CD14-positive monocyte (primary cell): ENCODE data around the gene RNF220. TPM values are rescaled to one million over a fixed set of nuclear protein-coding genes. Genes with fewer than 3 reads are reported as not detected.
"Not testable (repeated sequence)": the region's sequence is repeated elsewhere in the genome, so short reads cannot be mapped to it uniquely, and the experiment has no call there.

Experiments used
- DNase-seq, 3 donors: peaks; one replicate each; pipeline ENCODE4 v3.0.0-alpha.2; 2011 to 2022
- H2AFZ ChIP-seq: 2 replicates; pipeline ENCODE4 v1.6.0; 2012; ENCODE audit warnings: mild to moderate bottlenecking, low read depth, low read length, inconsistent platforms; ENCODE audit not compliant: insufficient read depth, poor library complexity, severe bottlenecking
- H3K27ac ChIP-seq, 2 donors: 1 replicate in 1 of 2; 2 replicates in 1 of 2; pipeline ENCODE4 v1.5.1; 2012 to 2013; ENCODE audit warnings: low read length in 2 of 2, control low read depth in 1 of 2, inconsistent platforms in 1 of 2, low read depth in 1 of 2, mild to moderate bottlenecking in 1 of 2
- H3K27me3 ChIP-seq, 2 donors: one replicate each; pipeline versions ENCODE4 v1.6.0 to v1.6.1; 2011 to 2013; ENCODE audit warnings: low read length in 2 of 2; ENCODE audit not compliant: control insufficient read depth in 2 of 2, insufficient read depth in 2 of 2
- H3K36me3 ChIP-seq, 2 donors: replicated peaks in 1 of 2; 1 replicate in 1 of 2; 2 replicates in 1 of 2; pipeline versions ENCODE4 v1.5.1 to v1.6.1; 2012 to 2013; ENCODE audit warnings: low read length in 2 of 2, control low read depth in 1 of 2, inconsistent platforms in 1 of 2, mild to moderate bottlenecking in 1 of 2; ENCODE audit not compliant: insufficient read depth in 2 of 2, control insufficient read depth in 1 of 2
- H3K4me1 ChIP-seq, 2 donors: 1 replicate in 1 of 2; 2 replicates in 1 of 2; pipeline versions ENCODE4 v1.5.1 to v1.6.1; 2012 to 2013; ENCODE audit warnings: low read length in 2 of 2, control low read depth in 1 of 2, inconsistent platforms in 1 of 2, mild to moderate bottlenecking in 1 of 2, moderate library complexity in 1 of 2; ENCODE audit not compliant: insufficient read depth in 2 of 2, control insufficient read depth in 1 of 2
- H3K4me2 ChIP-seq: replicated peaks from 2 replicates; pipeline ENCODE3; 2012; ENCODE audit warnings: low read length, moderate library complexity, mild to moderate bottlenecking; ENCODE audit not compliant: poor library complexity, severe bottlenecking; ENCODE audit errors: extremely low read depth
- H3K4me3 ChIP-seq, 3 experiments: fragments of 200-600 bp in 1 of 3; sonication (generic) in 1 of 3; replicated peaks in 1 of 3; 1 replicate in 2 of 3; 2 replicates in 1 of 3; pipeline ENCODE4 v1.5.1; 2011 to 2013; ENCODE audit warnings: low read length in 3 of 3, mild to moderate bottlenecking in 3 of 3, control low read depth in 2 of 3, low read depth in 2 of 3, inconsistent platforms in 1 of 3, moderate library complexity in 1 of 3
- H3K79me2 ChIP-seq: 2 replicates; pipeline ENCODE4 v1.6.0; 2012; ENCODE audit warnings: mild to moderate bottlenecking, control low read depth, inconsistent platforms, low read length, moderate library complexity; ENCODE audit not compliant: insufficient read depth
- H3K9ac ChIP-seq: 2 replicates; pipeline ENCODE4 v1.6.0; 2017; ENCODE audit warnings: low read length, mild to moderate bottlenecking; ENCODE audit not compliant: insufficient read depth, poor library complexity, severe bottlenecking
- H3K9me3 ChIP-seq, 2 donors: replicated peaks in 1 of 2; 1 replicate in 1 of 2; 2 replicates in 1 of 2; pipeline versions ENCODE4 v1.5.1 to v1.6.1; 2012 to 2013; ENCODE audit warnings: low read length in 2 of 2, control low read depth in 1 of 2; ENCODE audit not compliant: control insufficient read depth in 1 of 2, insufficient read depth in 1 of 2
- H4K20me1 ChIP-seq: 2 replicates; pipeline ENCODE4 v1.6.0; 2012; ENCODE audit warnings: mild to moderate bottlenecking, low read length, control low read depth, moderate library complexity; ENCODE audit not compliant: insufficient read depth
- H3K27ac Mint-ChIP-seq, 7 donors: one replicate each; pipeline ENCODE4 v1.8.0; 2020; ENCODE audit warnings: mild to moderate bottlenecking in 7 of 7, mixed read lengths in 7 of 7, moderate library complexity in 6 of 7, inconsistent platforms in 2 of 7
- H3K27me3 Mint-ChIP-seq, 3 donors: one replicate each; pipeline ENCODE4 v1.8.0; 2021 to 2022; ENCODE audit warnings: low read depth in 3 of 3, mild to moderate bottlenecking in 3 of 3, mixed read lengths in 3 of 3, moderate library complexity in 3 of 3, inconsistent platforms in 1 of 3
- H3K36me3 Mint-ChIP-seq, 2 donors: one replicate each; pipeline ENCODE4 v1.8.0; 2020; ENCODE audit warnings: mixed read lengths in 2 of 2, inconsistent platforms in 1 of 2, mild to moderate bottlenecking in 1 of 2
- H3K4me1 Mint-ChIP-seq: one replicate; pipeline ENCODE4 v1.8.0; 2020; ENCODE audit warnings: mild to moderate bottlenecking, mixed read lengths
- H3K4me3 Mint-ChIP-seq, 2 donors: one replicate each; pipeline ENCODE4 v1.8.0; 2020; ENCODE audit warnings: mild to moderate bottlenecking in 2 of 2, mixed read lengths in 2 of 2, moderate library complexity in 1 of 2
- H3K9me3 Mint-ChIP-seq, 7 donors: one replicate each; pipeline ENCODE4 v1.8.0; 2020 to 2022; ENCODE audit warnings: mixed read lengths in 7 of 7, mild to moderate bottlenecking in 6 of 7, moderate library complexity in 6 of 7, inconsistent platforms in 2 of 7
- WGBS: methylation state at CpG from one replicate; pipeline ENCODE4 v1.1.5; 2013; ENCODE audit warnings: missing lambda C conversion rate; ENCODE audit not compliant: insufficient coverage; 5-methylcytosine and 5-hydroxymethylcytosine counted together
- intact Hi-C, 2 donors: fragments of 100-400 bp; cut with micrococcal nuclease; formaldehyde crosslinking; loops; one replicate each; pipeline versions ENCODE4 v1.15.0 to v1.15.1; 2023
- polyA plus RNA-seq, 3 donors: library from polyadenylated mRNA; depleted of rRNA in 1 of 3; unstranded in 2 of 3; stranded (reverse) in 1 of 3; fragments of 300-500 nt in 2 of 3; fragments of >200 nt in 1 of 3; fragmentation: Illumina TruSeq in 2 of 3; gene quantifications; 1 replicate in 2 of 3; 2 replicates in 1 of 3; pipeline ENCODE4 v1.2.3, GENCODE V29; 2012 to 2021
- TF ChIP-seq, protein P1 (sequence below): fragments of 200-600 bp; IDR thresholded peaks from one replicate; pipeline ENCODE4 v1.8.0; 2022; ENCODE audit warnings: antibody characterized with exemption, mild to moderate bottlenecking

Gene RNF220
- polyA plus RNA-seq, 3 donors: 39.4 to 133 (median 49.4) TPM

DNA sequence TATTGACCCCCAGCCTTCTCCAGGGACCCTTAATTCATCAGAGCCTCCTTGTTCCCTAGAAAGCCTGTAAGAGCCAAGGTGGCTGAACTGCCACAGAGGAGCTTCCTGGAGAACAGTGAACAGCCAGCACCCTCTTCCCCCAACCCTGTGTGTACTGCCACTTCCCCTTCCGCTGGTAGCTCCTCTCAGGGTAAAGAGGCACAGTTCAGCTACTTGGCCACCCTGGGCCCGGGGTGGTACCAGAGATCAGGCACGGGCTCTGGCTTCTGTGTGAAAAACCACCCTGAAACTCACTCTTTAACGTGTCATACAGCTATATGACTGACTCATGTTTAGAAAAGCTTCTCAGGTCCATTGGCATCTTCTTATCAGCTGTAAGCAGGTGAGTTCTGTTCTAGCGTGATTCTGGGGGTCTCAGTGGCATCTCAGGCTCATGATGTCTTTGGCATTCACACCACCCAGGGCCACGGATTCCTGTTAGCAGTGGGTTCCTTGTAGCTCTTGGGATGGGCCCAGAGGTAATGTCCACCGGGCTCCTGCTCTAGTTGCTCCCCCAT lies 291.8 kb downstream of the RNF220 start:
- peaks cover 0 to 9% of the 10 kb centered on the region in 2 donors for H3K27me3 ChIP-seq
- no peaks in the 10 kb centered on the region for H3K36me3 ChIP-seq
- H4K20me1 ChIP-seq: no peaks in the 10 kb centered on the region
- H3K4me1 ChIP-seq: peaks cover 30% of the 10 kb centered on the region in 2 donors
- intact Hi-C loops: no loop called here
- H3K4me3 ChIP-seq: no peak overlapping the region
- peak; percentile 46 to 67 (median 58) for DNase-seq
- peaks cover 28% of the 10 kb centered on the region for H3K4me1 Mint-ChIP-seq
- H3K9me3 Mint-ChIP-seq: no peaks in the 10 kb centered on the region
- peaks cover 14 to 29% (median 23%) of the 10 kb centered on the region in 3 donors for H3K27me3 Mint-ChIP-seq
- peak overlapping the region; percentile 2 for H2AFZ ChIP-seq
- peaks cover 0 to 3% of the 10 kb centered on the region in 2 donors for H3K36me3 Mint-ChIP-seq
- peak overlapping the region in 1 of 2 donors; percentile 42 for H3K4me3 Mint-ChIP-seq
- H3K79me2 ChIP-seq: no peaks in the 10 kb centered on the region
- 30% methylated on average over 7 of the region's 7 CpGs for WGBS
- H3K9ac ChIP-seq: no peak overlapping the region
- no peaks in the 10 kb centered on the region for H3K9me3 ChIP-seq
- peak overlapping the region; percentile 20 for H3K4me2 ChIP-seq
- no peak overlapping the region for H3K27ac ChIP-seq
- TF ChIP-seq, protein P1, sequence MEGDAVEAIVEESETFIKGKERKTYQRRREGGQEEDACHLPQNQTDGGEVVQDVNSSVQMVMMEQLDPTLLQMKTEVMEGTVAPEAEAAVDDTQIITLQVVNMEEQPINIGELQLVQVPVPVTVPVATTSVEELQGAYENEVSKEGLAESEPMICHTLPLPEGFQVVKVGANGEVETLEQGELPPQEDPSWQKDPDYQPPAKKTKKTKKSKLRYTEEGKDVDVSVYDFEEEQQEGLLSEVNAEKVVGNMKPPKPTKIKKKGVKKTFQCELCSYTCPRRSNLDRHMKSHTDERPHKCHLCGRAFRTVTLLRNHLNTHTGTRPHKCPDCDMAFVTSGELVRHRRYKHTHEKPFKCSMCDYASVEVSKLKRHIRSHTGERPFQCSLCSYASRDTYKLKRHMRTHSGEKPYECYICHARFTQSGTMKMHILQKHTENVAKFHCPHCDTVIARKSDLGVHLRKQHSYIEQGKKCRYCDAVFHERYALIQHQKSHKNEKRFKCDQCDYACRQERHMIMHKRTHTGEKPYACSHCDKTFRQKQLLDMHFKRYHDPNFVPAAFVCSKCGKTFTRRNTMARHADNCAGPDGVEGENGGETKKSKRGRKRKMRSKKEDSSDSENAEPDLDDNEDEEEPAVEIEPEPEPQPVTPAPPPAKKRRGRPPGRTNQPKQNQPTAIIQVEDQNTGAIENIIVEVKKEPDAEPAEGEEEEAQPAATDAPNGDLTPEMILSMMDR: no peak
- peak overlapping the region in 1 of 7 donors; percentile 41 for H3K27ac Mint-ChIP-seq

DNA sequence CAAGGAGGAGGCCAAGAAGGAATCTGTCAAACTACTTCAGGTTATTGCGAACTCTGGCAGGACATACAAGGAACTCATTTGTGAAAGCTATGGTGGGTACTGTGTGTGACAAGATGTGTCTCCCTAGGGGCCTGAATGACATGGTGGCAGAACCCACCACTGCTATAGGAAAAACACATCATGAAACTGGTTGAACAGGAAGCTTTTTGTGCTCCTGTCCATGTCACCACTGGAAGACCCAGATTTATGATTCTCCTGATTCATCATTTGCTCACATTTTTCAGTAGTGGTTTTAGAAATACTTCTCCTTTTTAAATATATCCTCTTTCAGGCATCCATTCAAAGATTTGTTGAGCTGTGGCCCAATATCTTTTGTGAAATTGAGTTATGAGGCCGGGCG lies 293.1 kb downstream of the RNF220 start:
- no peaks in the 10 kb centered on the region for H3K9me3 ChIP-seq
- intact Hi-C loops: no loop called here
- no peak overlapping the region for H3K4me3 ChIP-seq
- H3K27ac Mint-ChIP-seq: peak overlapping the region in 6 of 7 donors; percentile 33 to 83 (median 81)
- peak overlapping the region in 1 of 2 donors; percentile 39 for H3K4me3 Mint-ChIP-seq
- H3K36me3 Mint-ChIP-seq: peaks cover 0 to 3% of the 10 kb centered on the region in 2 donors
- no CpG with 5 or more reads among the region's 3 CpGs for WGBS
- peaks cover 19 to 34% (median 29%) of the 10 kb centered on the region in 3 donors for H3K27me3 Mint-ChIP-seq
- no peaks in the 10 kb centered on the region for H3K36me3 ChIP-seq
- TF ChIP-seq, protein P1: no peak
- H4K20me1 ChIP-seq: no peaks in the 10 kb centered on the region
- H3K27ac ChIP-seq: no peak overlapping the region
- H3K4me1 ChIP-seq: peaks cover 30% of the 10 kb centered on the region in 2 donors
- DNase-seq: peak in 2 of 3 donors; percentile 64 to 75
- no peak overlapping the region for H3K9ac ChIP-seq
- H2AFZ ChIP-seq: no peak overlapping the region
- peaks cover 28% of the 10 kb centered on the region for H3K4me1 Mint-ChIP-seq
- H3K9me3 Mint-ChIP-seq: peaks cover 0 to 1% (median 0%) of the 10 kb centered on the region in 7 donors
- H3K4me2 ChIP-seq: no peak overlapping the region
- no peaks in the 10 kb centered on the region for H3K79me2 ChIP-seq
- peaks cover 0 to 9% of the 10 kb centered on the region in 2 donors for H3K27me3 ChIP-seq

DNA sequence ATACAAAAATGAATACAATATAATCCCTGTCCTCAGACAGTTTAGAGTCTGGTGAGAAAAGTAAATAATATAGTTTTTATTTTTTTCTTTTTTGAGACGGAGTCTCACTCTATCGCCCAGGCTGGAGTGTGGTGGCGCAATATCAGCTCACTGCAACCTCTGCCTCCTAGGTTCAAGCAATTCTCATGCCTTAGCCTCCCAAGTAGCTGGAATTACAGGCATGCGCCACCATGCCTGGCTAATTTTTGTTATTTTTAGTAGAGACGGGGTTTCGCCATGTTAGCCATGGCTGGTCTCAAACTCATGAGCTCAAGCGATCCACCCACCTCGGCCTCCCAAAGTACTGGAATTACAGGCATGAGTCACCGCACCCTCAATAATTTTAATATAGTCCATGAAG lies 294.3 kb downstream of the RNF220 start:
- H3K36me3 ChIP-seq, DNase-seq, H3K9me3 ChIP-seq, H3K4me3 Mint-ChIP-seq, H4K20me1 ChIP-seq, H2AFZ ChIP-seq, H3K4me2 ChIP-seq, H3K36me3 Mint-ChIP-seq, H3K9me3 Mint-ChIP-seq, H3K27ac Mint-ChIP-seq, H3K27ac ChIP-seq, H3K4me3 ChIP-seq, H3K9ac ChIP-seq, intact Hi-C loops, H3K27me3 ChIP-seq, H3K79me2 ChIP-seq: not testable (repeated sequence)
- Mint-ChIP-seq H3K27me3 (peaks cover 19 to 40% (median 33%) of the 10 kb centered on the region in 3 donors), H3K4me1 (peaks cover 26% of the 10 kb centered on the region)
- H3K4me1 ChIP-seq: peaks cover 30% of the 10 kb centered on the region in 2 donors
- 96% methylated on average over 3 of the region's 9 CpGs for WGBS
